Immature natural killer cell (primary cell): ENCODE measurements around the gene IGSF10. TPM values are rescaled to one million over a fixed set of nuclear protein-coding genes. Genes with fewer than 3 reads are reported as not detected.

Source experiments
- DNase-seq, 3 donors: peaks; one replicate each; pipeline ENCODE4 v3.0.0; 2022; ENCODE audit warnings: mixed read lengths in 1 of 3
- H3K27ac Mint-ChIP-seq, 6 donors: one replicate each; pipeline ENCODE4 v1.8.0; 2020; ENCODE audit warnings: mixed read lengths in 6 of 6, mild to moderate bottlenecking in 5 of 6, inconsistent platforms in 4 of 6, moderate library complexity in 3 of 6
- H3K27me3 Mint-ChIP-seq, 3 donors: one replicate each; pipeline ENCODE4 v1.8.0; 2020 to 2021; ENCODE audit warnings: low read depth in 3 of 3, mild to moderate bottlenecking in 3 of 3, mixed read lengths in 3 of 3, moderate library complexity in 3 of 3, inconsistent platforms in 1 of 3
- H3K36me3 Mint-ChIP-seq, 3 donors: one replicate each; pipeline ENCODE4 v1.8.0; 2020; ENCODE audit warnings: mixed read lengths in 3 of 3, inconsistent platforms in 2 of 3, mild to moderate bottlenecking in 2 of 3
- H3K4me1 Mint-ChIP-seq, 2 donors: one replicate each; pipeline ENCODE4 v1.8.0; 2020; ENCODE audit warnings: inconsistent platforms in 2 of 2, mild to moderate bottlenecking in 2 of 2, mixed read lengths in 2 of 2, moderate library complexity in 1 of 2
- H3K4me3 Mint-ChIP-seq, 5 donors: one replicate each; pipeline ENCODE4 v1.8.0; 2020; ENCODE audit warnings: mild to moderate bottlenecking in 5 of 5, mixed read lengths in 5 of 5, inconsistent platforms in 3 of 5, moderate library complexity in 3 of 5
- H3K9me3 Mint-ChIP-seq, 6 donors: one replicate each; pipeline ENCODE4 v1.8.0; 2020; ENCODE audit warnings: mild to moderate bottlenecking in 6 of 6, mixed read lengths in 6 of 6, inconsistent platforms in 4 of 6, moderate library complexity in 3 of 6
- polyA plus RNA-seq, 3 donors: library from polyadenylated mRNA; unstranded; fragments of 300-500 nt; fragmentation: Illumina TruSeq; gene quantifications; one replicate each; pipeline ENCODE4 v1.2.3, GENCODE V29; 2021

Gene IGSF10
- polyA plus RNA-seq, 3 donors from 2014 or later: not detected

- DNase-seq: no peak
- H3K36me3 Mint-ChIP-seq: no peaks in the 10 kb centered on the region
- no peak overlapping the region for H3K27ac Mint-ChIP-seq
- peaks cover 2 to 17% of the 10 kb centered on the region in 2 donors for H3K4me1 Mint-ChIP-seq
- H3K9me3 Mint-ChIP-seq: peaks cover 0 to 2% (median 0%) of the 10 kb centered on the region in 6 donors
- no peak overlapping the region for H3K4me3 Mint-ChIP-seq
- H3K27me3 Mint-ChIP-seq: peaks cover 2 to 6% (median 4%) of the 10 kb centered on the region in 3 donors
Measured at GRCh38 chr3:151425627-151426340, 35.1 kb downstream of the IGSF10 start.

- H3K27me3 Mint-ChIP-seq: peaks cover 2 to 4% (median 3%) of the 10 kb centered on the region in 3 donors
- H3K9me3 Mint-ChIP-seq: no peaks in the 10 kb centered on the region
- no peaks in the 10 kb centered on the region for H3K36me3 Mint-ChIP-seq
- no peak overlapping the region for H3K27ac Mint-ChIP-seq
- H3K4me3 Mint-ChIP-seq: no peak overlapping the region
- DNase-seq: no peak
- peaks cover 2 to 17% of the 10 kb centered on the region in 2 donors for H3K4me1 Mint-ChIP-seq
Measured at GRCh38 chr3:151423091-151423490, 37.8 kb downstream of the IGSF10 start.

- no peak for DNase-seq
- Mint-ChIP-seq H3K36me3 (no peaks in the 10 kb centered on the region), H3K27ac (no peak overlapping the region), H3K9me3 (no peaks in the 10 kb centered on the region), H3K27me3 (peaks cover 2 to 4% (median 3%) of the 10 kb centered on the region in 3 donors), H3K4me1 (peaks cover 2 to 17% of the 10 kb centered on the region in 2 donors), H3K4me3 (no peak overlapping the region)
Measured at GRCh38 chr3:151421938-151422337, 38.9 kb downstream of the IGSF10 start.

GRCh38 chr3:151419806-151420205, 41.1 kb downstream of the IGSF10 start:
- Mint-ChIP-seq H3K27me3 (peaks cover 0 to 5% (median 3%) of the 10 kb centered on the region in 3 donors), H3K36me3 (no peaks in the 10 kb centered on the region), H3K4me3 (no peak overlapping the region), H3K27ac (no peak overlapping the region), H3K4me1 (peaks cover 0 to 5% of the 10 kb centered on the region in 2 donors), H3K9me3 (no peaks in the 10 kb centered on the region)
- no peak for DNase-seq

- Mint-ChIP-seq H3K27ac (no peak overlapping the region), H3K4me1 (no peaks in the 10 kb centered on the region), H3K4me3 (no peak overlapping the region), H3K36me3 (no peaks in the 10 kb centered on the region), H3K27me3 (peaks cover 0 to 2% (median 0%) of the 10 kb centered on the region in 3 donors), H3K9me3 (no peaks in the 10 kb centered on the region)
- no peak for DNase-seq
Measured at GRCh38 chr3:151415289-151415688, 45.6 kb downstream of the IGSF10 start.

- H3K27ac Mint-ChIP-seq: no peak overlapping the region
- no peaks in the 10 kb centered on the region for H3K4me1 Mint-ChIP-seq
- H3K36me3 Mint-ChIP-seq: no peaks in the 10 kb centered on the region
- no peak overlapping the region for H3K4me3 Mint-ChIP-seq
- H3K9me3 Mint-ChIP-seq: no peaks in the 10 kb centered on the region
- peaks cover 0 to 2% (median 0%) of the 10 kb centered on the region in 3 donors for H3K27me3 Mint-ChIP-seq
- DNase-seq: no peak
Measured at GRCh38 chr3:151412989-151413388, 47.9 kb downstream of the IGSF10 start.

Other genes with a start within 250 kb of the IGSF10 start
- 1 to 10 TPM; 1.2 to 2.8 (median 1.5) TPM for gene P2RY14, start 182.5 kb downstream of the IGSF10 start, polyA plus RNA-seq
- gene GPR87, start 144.2 kb downstream of the IGSF10 start, polyA plus RNA-seq: not detected
- gene P2RY13, start 131.5 kb downstream of the IGSF10 start, polyA plus RNA-seq: under 1 TPM in 2 of 3 donors, not detected in 1; 0.18 to 0.50 TPM
- gene P2RY12, start 76.3 kb downstream of the IGSF10 start, polyA plus RNA-seq: under 1 TPM in 2 of 3 donors, not detected in 1; 0.17 to 0.32 TPM